Measurements from ENCODE around the gene IVD. TPM values are rescaled to one million over a fixed set of nuclear protein-coding genes. Genes with fewer than 3 reads are reported as not detected.

Gene IVD
- total and polyA plus RNA-seq, 9 of the 15 experiments (the other 6 are each of a cell fraction or from before 2014, with no cell fraction given) = 0.15 to 4.5 (median 2.4) TPM

DNA sequence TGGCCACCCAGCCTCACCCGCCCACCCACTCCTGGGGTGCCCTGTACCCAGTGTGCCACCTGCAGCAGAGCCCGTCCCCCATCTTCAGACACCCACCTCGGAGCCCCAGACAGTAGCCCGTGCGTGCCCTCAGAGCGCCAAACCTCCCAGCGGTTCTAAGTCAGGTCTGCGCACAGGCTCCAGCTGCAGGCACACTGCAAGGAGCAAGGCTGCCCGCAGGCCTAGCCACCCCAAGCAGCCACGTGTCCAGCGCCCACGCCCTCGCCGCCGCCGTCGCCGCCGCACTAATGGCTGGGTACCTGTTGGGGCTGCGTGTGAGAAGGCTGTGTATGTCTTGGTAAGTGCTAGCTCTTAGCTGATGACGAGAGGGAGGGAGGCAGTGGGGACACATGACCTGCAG, 56.4 kb downstream of the IVD start:
- Histone ChIP-seq H3K27ac (ENCODE audit: extremely low read depth, low read depth, low read length) (no peak overlapping the region), H3K36me3 (ENCODE audit: control insufficient read depth, insufficient read depth, low read length) (peaks cover 86% of the 10 kb centered on the region), H3K9ac (ENCODE audit: insufficient read depth in 1 of 2, low read depth in 2 of 2, low read length in 2 of 2) (peak overlapping the region in 1 of 2 experiments; percentile 8; a peak in 1 of 4 replicates), H3K4me2 (ENCODE audit: insufficient read depth, low read length) (no peak overlapping the region), H4K20me1 (replicated peaks; ENCODE audit: control insufficient read depth, insufficient read depth, low read length) (peaks cover 24% of the 10 kb centered on the region), H2AFZ (ENCODE audit: low read depth, low read length) (no peak overlapping the region), H3K27me3 (ENCODE audit: control insufficient read depth in 2 of 2, insufficient read depth in 2 of 2, low read length in 2 of 2) (no peaks in the 10 kb centered on the region), H3K4me3 (no peak overlapping the region), H3K9me1 (ENCODE audit: control insufficient read depth, insufficient read depth, low read length) (peaks cover 3% of the 10 kb centered on the region), H3K79me2 (ENCODE audit: control insufficient read depth, insufficient read depth, low read length) (peaks cover 21% of the 10 kb centered on the region; the same call in 2 of the 3 replicates), H3K4me1 (replicated peaks in 1 of 2; ENCODE audit: control insufficient read depth in 2 of 2, insufficient read depth in 2 of 2, low read length in 2 of 2) (peaks cover 9 to 27% of the 10 kb centered on the region in 2 experiments; a peak in 4 of 5 replicates), H3K9me3 (replicated peaks; ENCODE audit: control insufficient read depth, insufficient read depth, low read depth, low read length) (no peaks in the 10 kb centered on the region)
- BruUV-seq (replicated peaks) = no TSS peak
- TF ChIP-seq ZNF766 (CRISPR knock-in tag; conservative IDR thresholded peaks at IDR 0.05) = no peak
- TF ChIP-seq RHOXF2B (CRISPR knock-in tag; conservative IDR thresholded peaks at IDR 0.05) = no peak
- TF ChIP-seq RBFOX2 (IDR thresholded peaks at IDR 0.05; ENCODE audit: low read depth, low read length) = peak; percentile 5; the same call in 1 of the 2 replicates
- TF ChIP-seq PHF20 (IDR thresholded peaks at IDR 0.05; ENCODE audit: partially characterized antibody) = no peak
- peak; percentile 60 for TF ChIP-seq POLR2G (IDR thresholded peaks at IDR 0.05; ENCODE audit: low read depth, low read length)
- ATAC-seq (no peak), FAIRE-seq (no peak), DNase-seq (ENCODE audit: extremely low read depth in 1 of 4, low spot score in 3 of 4) (no peak)
- ChIA-PET POLR2A (interaction anchor here (0.5 to 3.5 kb wide), 6 partner anchors 11 to 664 kb away, joined by 3 to 15 read pairs (median 5); no protein-coding TSS in a partner anchor), CTCF (ENCODE audit: low intra/inter-chr PET ratio) (no interaction called here)
- in situ Hi-C loops (cut with MboI) (no loop called here), intact Hi-C loops (cut with micrococcal nuclease) (no loop called here)
- 94% methylated on average over 11 of the region's 21 CpGs for WGBS (ENCODE audit: insufficient coverage, low coverage, missing lambda C conversion rate)

DNA sequence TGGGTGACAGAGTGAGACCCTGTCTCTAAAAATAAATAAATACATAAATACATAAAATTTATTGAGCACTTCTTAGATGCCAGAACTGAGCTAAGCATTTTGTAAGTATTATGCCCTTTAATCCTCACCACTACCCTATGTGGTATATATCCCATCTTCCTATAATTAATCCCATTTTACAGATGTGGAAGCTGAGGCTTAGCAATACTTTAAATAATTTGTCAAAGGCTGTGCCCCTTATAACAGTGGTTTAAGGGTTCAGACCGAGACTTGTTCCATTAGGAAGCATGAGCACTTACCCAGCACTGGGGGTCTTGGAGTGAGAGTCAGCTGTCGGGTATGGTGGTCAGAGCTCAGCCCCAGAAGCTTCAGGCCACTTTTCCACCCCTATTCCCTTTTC, 57.7 kb downstream of the IVD start:
- intact Hi-C loops (cut with micrococcal nuclease) = no loop called here
- Histone ChIP-seq H3K4me3 (no peak overlapping the region), H3K9me1 (ENCODE audit: control insufficient read depth, insufficient read depth, low read length) (peaks cover 3% of the 10 kb centered on the region), H3K9me3 (replicated peaks; ENCODE audit: control insufficient read depth, insufficient read depth, low read depth, low read length) (no peaks in the 10 kb centered on the region), H3K9ac (ENCODE audit: insufficient read depth in 1 of 2, low read depth in 2 of 2, low read length in 2 of 2) (no peak overlapping the region), H3K36me3 (ENCODE audit: control insufficient read depth, insufficient read depth, low read length) (peaks cover 92% of the 10 kb centered on the region), H3K4me2 (ENCODE audit: insufficient read depth, low read length) (no peak overlapping the region), H2AFZ (ENCODE audit: low read depth, low read length) (no peak overlapping the region), H4K20me1 (replicated peaks; ENCODE audit: control insufficient read depth, insufficient read depth, low read length) (peaks cover 15% of the 10 kb centered on the region; the same call in 1 of the 2 replicates), H3K27me3 (ENCODE audit: control insufficient read depth in 2 of 2, insufficient read depth in 2 of 2, low read length in 2 of 2) (no peaks in the 10 kb centered on the region), H3K27ac (ENCODE audit: extremely low read depth, low read depth, low read length) (no peak overlapping the region), H3K4me1 (replicated peaks in 1 of 2; ENCODE audit: control insufficient read depth in 2 of 2, insufficient read depth in 2 of 2, low read length in 2 of 2) (peaks cover 11 to 31% of the 10 kb centered on the region in 2 experiments; a peak in 4 of 5 replicates), H3K79me2 (ENCODE audit: control insufficient read depth, insufficient read depth, low read length) (peaks cover 10% of the 10 kb centered on the region; the same call in 2 of the 3 replicates)
- ChIA-PET CTCF (ENCODE audit: low intra/inter-chr PET ratio) (no interaction called here), POLR2A (interaction anchor here (0.6 to 3.5 kb wide), 3 partner anchors 11 to 57 kb away, joined by 4 to 15 read pairs (median 4); no protein-coding TSS in a partner anchor)
- 69% methylated on average over 2 of the region's 2 CpGs for WGBS (ENCODE audit: insufficient coverage, low coverage, missing lambda C conversion rate)
- FAIRE-seq = no peak
- ATAC-seq = no peak
- BruUV-seq (replicated peaks) = no TSS peak
- DNase-seq (ENCODE audit: extremely low read depth in 1 of 4, low spot score in 3 of 4) = no peak
- TF ChIP-seq RBM25 (IDR thresholded peaks at IDR 0.05; ENCODE audit: low read depth, low read length, severe bottlenecking) (peak; percentile 79), BCOR (IDR thresholded peaks at IDR 0.05) (peak; percentile 37; the same call in 1 of the 2 replicates), RFX7 (CRISPR knock-in tag; IDR thresholded peaks at IDR 0.05) (no peak), KDM1A (IDR thresholded peaks at IDR 0.05) (0 out of 4 replicates have a peak, but pooled peaks of 1 of the 2 experiments have one; percentile 13)
- in situ Hi-C loops (cut with MboI) = no loop called here
